HG03571 (cell line): ENCODE measurements around the gene GRM1.
"Not testable (repeated sequence)": the region's sequence is repeated elsewhere in the genome, so short reads cannot be mapped to it uniquely, and the experiment has no call there.

Experiments used
- ATAC-seq: cut with Tn5 transposase; IDR thresholded peaks from one replicate; pipeline ENCODE4 v1.9.1; 2021; ENCODE audit not compliant: unreplicated experiment

The GRM1 gene

DNA sequence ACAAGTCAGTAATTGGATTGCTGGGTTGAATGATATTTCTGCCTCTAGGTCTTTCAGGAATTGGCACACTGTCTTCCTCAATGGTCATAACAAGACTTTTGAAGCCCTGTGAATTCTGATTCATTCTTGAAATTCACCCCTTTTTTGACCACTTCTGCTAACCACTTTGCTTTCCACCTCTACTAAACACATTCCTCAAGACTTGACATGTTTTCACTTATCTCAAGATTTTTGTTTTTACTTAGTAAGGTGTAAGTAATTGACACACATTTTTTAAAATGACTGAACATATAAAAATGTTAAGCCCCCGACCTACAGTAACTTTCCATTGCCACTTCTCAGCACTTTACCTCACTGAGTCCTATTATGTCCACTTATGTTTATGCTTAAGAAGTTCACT is 239.1 kb downstream of the GRM1 start:
- no peak for ATAC-seq

DNA sequence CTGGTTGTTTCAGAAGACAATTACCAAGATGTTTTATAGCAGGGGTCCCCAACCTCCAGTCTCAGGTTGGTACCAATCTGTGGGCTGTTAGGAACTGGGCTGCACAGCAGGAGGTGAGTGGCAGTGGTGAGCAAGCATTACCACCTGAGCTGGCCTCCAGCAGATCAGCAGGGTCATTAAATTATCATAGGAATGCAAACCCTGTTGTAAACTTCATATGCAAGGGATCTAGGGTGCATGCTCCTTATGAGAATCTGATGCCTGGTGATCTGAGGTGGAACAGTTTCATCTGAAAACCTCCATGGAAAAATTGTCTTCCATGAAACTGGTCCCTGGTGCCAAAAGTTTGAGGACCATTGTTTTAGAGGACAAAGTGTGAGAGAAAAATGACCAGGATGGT is 240.6 kb downstream of the GRM1 start:
- no peak for ATAC-seq

DNA sequence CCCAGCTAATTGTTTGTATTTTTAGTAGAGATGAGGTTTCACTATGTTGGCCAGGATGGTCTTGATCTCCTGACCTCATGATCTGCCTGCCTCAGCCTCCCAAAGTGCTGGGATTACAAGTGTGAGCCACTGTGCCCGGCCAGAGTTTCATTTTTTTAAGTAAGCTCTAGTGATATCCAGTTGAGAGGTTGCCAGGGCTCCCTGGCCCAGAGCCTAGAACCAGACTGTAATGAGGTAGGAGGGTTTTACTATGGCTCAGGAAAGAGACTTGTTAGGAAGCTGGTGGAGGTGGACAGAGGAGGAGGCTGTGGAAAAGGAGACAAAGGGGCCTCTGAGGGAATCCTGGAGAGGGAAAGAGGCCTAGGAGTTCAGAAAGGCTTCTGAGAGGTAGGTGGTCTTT is 242.3 kb downstream of the GRM1 start:
- ATAC-seq: not testable (repeated sequence)

DNA sequence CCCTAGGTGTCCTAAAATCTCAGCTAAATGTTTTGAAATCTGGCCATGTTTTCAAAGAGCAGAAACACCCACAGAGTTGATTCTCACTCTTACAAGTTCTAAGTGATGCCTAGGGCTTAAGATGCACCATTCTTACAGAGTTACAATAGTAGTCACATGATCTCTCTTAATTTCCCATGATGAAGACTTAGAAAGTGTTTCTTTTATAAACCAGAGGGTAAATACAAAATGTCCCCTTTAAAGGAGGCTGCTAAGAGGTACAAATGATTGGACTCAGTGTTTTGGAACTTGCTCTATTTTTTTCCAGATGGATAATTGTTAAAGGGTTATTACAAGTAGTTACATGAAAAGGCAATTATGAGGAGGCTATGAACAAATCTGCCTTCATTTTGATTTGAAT is 244.6 kb downstream of the GRM1 start:
- no peak for ATAC-seq

DNA sequence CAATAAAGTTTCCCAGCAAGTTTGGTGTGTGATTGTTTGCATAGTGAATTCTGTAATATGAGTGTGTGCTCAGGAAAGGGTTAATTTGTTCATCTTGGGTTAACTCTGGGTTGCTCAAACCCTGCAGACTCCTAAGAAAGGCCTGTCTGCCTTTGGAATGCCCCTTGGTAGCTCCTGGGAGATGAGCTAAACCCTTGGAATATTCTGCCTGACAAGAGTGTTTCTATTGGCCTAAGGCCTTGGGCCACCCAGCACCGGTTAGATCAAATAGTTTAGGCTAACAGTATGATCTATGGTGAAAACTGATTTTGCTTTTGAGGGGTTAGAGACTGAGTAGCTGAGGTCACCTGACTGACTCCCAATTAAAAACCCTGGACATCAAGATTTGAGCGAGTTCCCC is 248.3 kb downstream of the GRM1 start:
- no peak for ATAC-seq

DNA sequence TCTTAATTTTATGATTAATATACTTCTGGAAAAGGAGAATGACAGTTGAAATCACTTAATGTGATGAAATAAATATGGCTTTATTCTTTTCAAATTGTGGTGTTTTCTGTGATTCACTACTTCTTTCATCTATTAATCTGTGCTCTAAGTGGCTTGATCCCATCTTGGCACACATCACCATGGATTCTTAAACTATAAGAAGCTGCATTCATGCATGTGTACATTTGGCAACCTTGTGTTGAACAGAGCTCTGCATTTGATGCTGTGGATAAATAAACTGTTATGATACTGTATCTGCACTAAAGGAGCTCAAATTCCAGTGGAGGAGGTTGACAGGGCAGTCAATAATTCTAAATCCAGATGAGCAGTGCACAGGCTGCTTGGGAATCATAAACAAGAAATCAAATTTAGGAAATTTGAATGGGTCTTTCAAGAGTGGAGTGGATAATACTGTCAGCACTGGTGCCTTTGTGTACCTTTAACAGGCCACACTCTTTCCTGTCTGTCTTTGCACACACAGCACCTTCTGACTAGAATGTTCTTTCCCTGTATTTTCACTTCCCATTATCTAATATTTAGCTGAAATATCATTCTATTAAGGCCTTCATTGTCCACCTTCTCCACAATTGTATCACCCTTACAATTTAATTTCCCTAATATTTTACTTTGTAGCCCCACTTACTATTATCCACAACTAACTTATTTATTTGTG is 252.9 kb downstream of the GRM1 start:
- no peak for ATAC-seq

DNA sequence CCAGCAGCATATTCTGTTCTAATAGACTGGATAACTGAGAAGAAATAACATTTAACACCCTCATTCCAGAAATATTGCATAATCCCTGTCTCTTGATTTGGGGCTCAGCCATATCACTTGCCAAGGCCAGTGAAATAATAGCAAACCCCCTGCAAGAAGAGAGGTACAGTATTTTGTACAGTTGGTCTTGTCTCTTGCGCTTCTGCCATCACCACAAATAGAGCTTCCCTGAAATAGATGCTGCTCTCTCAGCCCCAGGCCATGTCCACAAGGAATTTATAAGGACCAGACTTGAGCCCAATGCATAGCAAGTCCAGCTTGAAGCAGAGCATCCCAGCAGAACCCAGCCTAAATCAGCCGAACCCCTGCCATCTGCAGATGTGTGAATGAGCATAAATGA is 254.0 kb downstream of the GRM1 start:
- no peak for ATAC-seq

DNA sequence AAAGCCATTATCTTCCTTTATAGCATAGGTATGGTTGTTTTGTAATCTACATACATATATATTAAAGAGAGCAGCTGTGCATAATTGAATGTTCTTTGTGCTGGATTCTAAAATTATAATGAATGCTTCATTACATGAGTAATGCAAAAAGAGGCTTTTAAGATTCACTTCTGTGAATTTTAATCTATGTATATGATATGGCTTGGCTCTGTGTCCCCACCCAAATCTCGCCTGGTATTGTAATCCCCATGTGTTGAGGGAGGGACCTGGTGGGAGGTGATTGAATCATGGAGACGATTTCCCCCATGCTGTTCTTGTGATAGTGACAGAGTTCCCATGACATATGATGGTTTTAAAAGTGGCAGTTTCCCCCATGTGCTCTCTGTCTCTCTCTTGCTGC is 255.4 kb downstream of the GRM1 start:
- no peak for ATAC-seq

DNA sequence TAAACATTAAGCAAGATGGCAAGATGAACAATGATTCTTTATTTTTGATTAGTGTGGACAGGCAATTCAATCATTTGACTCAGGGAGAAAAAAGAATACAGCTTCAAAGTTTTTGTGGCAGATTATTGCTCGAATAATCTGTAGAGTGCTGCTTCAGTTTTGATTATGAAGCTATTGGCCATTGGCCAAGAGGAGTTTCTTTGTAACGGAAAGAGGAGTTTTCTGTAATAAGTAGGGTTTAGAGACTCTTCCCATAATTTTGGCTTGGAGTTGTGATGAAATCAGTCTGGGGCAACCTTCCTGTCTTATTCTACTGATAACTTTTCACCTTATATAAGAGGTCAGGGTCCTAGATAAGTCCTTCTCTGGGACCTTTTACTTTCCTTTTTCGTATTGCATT is 258.1 kb downstream of the GRM1 start:
- ATAC-seq: no peak

DNA sequence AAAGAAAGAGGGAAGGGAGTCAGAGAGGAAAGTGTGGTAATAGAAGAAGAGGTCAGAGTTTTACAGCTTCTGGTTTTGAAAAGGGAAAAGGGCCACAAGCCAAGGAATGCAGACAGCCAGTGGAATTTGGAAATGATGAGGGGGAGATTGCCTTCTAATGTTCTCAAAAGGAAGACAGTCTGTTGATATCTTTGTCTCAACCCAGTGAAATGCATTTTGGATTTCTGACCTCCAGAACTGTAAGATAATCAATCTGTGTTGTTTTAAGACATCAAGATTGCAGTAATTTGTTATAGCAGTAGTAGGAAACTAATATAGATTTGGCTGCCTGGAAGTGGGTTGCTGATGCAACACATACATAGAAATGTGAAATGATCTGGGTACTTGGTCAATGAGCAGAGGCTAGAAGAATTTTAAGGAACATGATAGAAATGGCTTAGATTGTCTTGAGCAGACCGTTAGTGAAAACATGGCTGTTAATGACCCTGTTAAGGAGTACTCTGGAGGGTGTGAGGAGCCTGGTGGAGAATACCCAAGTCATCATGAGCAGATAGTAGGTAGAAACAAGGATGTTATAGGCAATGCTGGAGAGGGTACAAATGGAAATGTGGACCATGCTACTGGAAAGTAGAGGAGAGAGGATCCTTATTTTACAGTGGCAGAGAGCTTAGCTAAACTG is 259.0 kb downstream of the GRM1 start:
- no peak for ATAC-seq

DNA sequence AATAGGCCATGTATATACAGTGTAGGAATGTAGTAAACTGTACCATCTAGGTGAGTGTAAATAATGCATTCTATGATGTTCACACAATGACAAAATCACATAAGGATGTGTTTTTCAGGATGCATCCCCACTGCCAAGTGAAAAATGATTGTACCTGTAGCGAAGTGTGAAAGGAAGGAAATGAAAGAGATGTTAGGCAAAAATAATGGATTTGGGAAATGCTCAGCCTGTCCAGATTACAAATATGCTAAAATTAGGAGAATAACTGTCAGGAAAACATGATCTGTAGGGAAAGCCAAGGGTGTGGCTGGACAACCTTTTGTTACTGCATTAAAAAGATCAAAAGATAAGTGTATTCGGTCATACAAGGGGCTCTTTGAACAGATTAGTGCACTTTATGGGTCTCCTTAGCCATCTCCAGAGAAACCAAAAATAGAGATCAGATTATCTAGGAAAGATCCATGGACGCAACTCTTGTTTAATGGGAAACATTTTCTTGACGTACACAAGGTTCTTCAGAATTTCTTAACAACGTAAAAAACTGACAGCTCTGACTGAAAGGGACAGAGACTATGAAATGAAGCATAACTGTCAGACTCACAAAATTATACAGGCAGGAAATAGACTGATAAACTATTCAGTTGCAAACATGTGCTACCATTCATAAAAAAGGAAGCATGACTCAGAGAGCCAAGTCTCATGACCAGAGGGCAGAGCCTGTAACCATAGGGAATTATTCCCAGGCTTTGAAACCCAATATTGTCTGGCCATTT is 261.1 kb downstream of the GRM1 start:
- ATAC-seq: no peak

DNA sequence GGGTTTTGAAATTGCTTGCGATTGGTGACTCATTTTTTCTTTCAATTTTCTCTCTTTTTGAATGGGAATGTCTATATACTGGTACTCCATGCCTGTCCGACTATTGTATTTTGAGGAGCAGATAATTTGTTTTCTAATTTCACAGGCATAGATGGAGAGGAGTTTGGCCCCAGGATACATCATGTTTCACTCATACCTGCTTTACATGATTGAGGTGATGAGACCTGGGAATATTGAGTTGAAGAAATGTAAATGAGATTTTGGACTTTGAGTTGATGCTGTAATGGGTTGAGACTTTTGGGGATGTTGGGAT is 261.7 kb downstream of the GRM1 start:
- no peak for ATAC-seq

DNA sequence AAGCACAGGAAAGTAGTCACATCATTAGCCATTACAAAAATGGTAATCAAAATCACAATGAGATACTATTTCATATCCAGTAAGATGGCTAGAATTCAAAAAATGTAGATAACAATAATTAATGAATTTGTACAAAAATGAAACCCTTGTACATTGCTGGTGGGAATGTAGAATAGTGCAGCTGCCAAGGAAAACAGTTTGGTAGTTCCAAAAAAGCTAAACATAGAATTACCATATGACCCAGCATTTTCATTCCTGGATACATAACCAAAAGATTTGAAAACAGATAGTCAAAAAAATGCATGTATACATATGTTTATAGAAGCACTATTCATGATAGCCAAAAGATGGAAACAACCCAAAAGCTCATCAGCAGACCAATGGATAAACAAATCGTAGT is 263.6 kb downstream of the GRM1 start:
- ATAC-seq: no peak

DNA sequence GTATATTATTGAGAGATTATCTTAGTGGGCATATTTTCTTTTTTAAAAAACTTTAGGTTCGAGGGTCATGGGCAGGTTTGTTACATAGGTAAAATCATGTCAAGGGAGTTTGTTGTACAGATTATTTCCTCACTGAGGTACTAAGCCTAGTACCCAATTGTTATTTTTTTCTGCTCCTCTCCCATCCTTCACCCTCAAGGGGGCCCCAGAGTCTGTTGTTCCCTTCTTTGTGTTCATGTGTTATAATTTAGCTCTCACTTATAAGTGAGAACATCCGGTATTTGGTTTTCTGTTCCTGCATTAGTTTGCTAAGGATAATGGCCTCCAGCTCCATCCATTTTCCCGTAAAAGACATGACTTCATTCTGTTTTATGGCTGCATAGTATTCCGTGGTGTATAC is 266.8 kb downstream of the GRM1 start:
- no peak for ATAC-seq

DNA sequence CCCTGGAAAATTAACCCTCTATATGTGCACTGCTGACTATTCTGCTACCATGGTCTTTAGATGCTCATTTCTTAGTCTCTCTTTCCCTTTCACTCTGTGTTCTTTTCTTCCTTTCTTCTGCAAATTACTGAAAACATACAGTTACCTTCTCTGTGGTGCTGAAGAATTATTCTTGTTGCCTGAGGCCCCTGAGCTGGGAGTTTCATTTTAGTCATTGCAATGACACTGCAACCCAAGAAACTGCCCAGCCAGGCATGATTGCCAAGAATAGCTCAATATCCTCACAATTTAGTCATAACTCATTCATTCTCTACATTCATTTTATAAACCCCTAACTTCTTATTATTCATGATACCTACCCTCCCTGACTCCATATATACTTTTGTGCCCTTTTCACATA is 269.0 kb downstream of the GRM1 start:
- no peak for ATAC-seq

DNA sequence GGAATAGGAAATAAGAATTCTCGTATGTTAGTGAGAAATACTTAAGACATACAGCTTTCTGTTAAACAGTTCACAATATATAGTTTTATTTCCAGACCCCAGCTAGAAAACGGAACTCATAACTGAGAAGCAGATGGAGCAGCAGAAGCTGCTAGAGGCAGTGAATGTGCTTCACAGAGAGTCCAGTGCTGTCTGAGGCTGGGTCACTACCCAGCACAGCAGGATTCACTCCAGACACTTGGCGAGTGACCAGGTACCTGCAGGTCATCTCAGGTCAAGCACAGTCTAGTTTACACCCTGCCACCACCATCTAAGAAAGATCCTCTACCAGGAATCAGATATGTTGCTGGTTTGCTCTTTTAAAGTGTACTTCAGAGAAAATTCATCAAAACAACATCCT is 271.7 kb downstream of the GRM1 start:
- no peak for ATAC-seq

DNA sequence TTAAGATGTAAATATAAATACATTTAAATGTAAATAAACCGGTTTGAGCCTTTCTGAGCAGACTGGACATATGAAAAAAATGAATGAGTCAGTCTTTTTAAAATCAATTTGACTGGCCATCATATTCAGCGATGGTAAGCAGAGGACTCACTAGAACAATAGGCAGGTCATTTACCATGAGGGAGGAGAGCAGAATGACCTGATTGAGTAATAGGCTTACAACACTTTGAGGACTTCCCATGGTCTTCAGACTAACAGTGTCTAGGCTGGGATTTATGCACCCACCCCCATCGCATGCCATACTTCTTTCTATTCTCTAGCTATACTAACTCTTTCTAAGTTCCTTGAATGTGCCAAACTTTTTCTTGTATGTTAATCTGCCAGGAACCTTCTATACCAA is 272.9 kb downstream of the GRM1 start:
- no peak for ATAC-seq

DNA sequence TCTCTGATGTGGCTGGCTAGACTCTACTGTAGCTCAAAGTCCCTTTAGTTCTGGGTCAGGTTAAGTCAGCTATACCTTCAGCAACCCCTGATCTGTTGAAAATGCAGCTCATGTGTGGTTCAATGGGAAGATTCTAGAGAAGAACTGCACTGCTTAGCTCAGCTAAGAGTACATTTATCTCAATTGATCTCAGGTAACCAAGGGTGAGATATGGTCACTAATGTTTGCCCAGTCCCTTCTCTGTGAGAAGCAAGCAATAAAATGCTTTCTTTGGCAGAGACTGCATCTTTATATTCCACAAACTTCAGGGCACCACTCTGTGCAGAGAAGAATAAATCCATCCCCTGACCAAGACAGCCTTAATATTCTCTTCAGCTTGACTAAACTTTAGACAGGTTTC is 274.1 kb downstream of the GRM1 start:
- no peak for ATAC-seq

DNA sequence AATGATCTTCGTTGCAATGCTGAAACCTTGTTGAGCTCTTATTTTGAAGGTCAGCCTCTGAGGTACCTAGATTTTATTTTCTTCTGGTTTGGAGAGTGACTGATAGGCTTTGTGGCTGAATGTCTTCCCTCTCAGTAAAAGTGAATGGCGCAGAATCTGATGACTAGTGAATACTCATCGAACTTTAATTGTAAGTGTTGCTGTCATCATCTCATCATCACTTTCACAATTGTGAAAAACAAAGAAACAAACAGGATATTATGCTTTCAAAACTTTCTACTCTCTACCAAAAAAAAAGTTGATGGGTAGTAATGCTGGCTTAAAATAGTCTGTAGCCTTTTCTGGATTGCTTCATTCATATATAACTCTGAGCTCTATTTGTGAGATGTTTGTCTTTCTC is 275.3 kb downstream of the GRM1 start:
- ATAC-seq: no peak

DNA sequence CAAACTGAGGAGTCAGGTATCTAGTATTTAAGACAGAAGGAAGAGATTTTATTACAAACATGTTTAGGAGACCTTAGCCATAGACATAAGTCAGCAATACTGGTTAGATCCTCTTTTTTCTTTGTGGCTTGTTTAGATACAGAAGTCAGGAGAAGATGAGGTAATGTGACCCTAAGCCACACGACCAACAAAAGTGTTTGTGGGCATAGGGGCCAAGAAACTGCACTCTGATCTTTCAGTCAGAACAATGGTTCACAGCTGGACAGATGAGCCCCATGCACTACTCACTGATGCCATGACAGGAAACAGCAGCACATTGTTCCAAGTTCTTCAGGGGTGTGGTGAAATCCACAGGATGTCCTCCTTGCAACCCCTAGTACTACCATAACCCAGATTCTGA is 276.2 kb downstream of the GRM1 start:
- ATAC-seq: no peak

DNA sequence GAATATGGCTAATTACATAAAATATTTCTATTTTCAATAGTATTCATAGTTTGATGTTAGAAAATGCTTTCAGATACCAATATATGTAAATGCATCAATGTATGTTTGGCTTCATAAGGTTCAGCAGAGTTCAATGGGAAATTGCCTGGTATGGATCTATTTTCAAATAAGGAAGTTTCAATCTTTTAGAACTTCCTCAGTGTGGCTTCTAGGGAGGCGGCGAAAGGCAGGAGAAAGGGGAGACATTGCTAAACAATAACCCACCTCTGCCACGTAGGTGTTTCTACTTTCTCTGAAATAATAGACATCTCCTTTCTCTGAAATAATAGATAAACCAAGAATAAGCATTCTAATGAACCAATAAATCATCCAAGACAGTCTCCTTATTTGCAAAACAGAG is 277.1 kb downstream of the GRM1 start:
- no peak for ATAC-seq

DNA sequence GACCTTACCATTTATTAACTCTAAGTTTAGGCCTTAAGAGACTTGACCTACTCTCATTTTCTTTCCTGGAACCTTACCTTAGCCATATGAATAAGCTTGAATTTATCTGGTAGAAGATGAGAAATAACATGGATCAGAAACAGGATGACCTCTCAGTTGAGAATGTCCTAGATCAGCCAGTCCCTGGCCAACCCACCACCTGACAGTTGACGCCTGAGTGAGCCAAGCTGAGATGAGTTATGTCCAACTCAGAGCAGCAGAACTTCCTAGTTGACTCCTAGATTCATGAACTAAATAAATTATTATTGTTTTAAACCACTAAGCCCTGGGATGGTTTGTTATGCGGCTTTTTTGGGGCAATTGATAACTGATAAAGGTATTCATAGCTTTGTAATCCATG is 281.8 kb downstream of the GRM1 start:
- ATAC-seq: no peak
